Heart left ventricle (tissue), 13 donors: ENCODE measurements around the gene C16orf90.

Source experiments
- CTCF ChIP-seq, 12 donors: fragments of 200-600 bp; sonication (generic) in 4 of 12; IDR thresholded peaks; one replicate each; pipeline versions ENCODE4 v1.5.0 to v1.8.0; 2018 to 2022; ENCODE audit warnings: antibody characterized with exemption in 12 of 12, mild to moderate bottlenecking in 5 of 12
- POLR2A ChIP-seq, 2 donors: fragments of 450-650 bp; IDR thresholded peaks; one replicate each; pipeline ENCODE4 v1.6.1; 2017; ENCODE audit warnings: antibody characterized with exemption in 2 of 2, mild to moderate bottlenecking in 2 of 2, moderate library complexity in 2 of 2
- donor health status: ischemic (EF 13 %, LVEDD 7.1; RV severe dilation, severe dysfunction).
- donor health status: DM: no; HTN: yes; CAD: no.
- donor health status: DM: no; HTN: no; CAD: no.
- donor health status: ischemic (EF 25% LVEDD 6.9; RV normal size, moderate dysfunction).
- donor health status: ischemic (EF 25% LVEDD 5.7; RV mildly dilated, moderate dysfunction).
- donor health status: ischemic (EF 35%, LVEDD 5.7; RV mildly dilated, moderate dysfunction).
- donor health status: nonischemic (EF 11% LVEDD 7.7; RV severe dilation, severe dysfunction).
- donor health status: DM: yes; HTN: yes; CAD: no.
- donor health status: PGD.
- donor health status: ischemic (EF 29% LVEDD 5.4; RV normal size, mild dysfunction).
- donor health status: nonischemic (EF 23%, LVEDD 6.1; RV moderate dilation, normal function).

GRCh38 chr16:3536271-3536731 lies 41.0 kb upstream of the C16orf90 start:
- TF ChIP-seq CTCF (IDR thresholded peaks at IDR 0.05) (no peak), POLR2A (IDR thresholded peaks at IDR 0.05) (no peak)
